IPS DF 4.7 (cell line): ENCODE data around the gene ADCY3.

Experiments
- DNase-seq: peaks from one replicate; pipeline ENCODE4 v3.0.0-alpha.2; 2013; ENCODE audit warnings: low spot score; ENCODE audit errors: extremely low read depth

The ADCY3 gene

DNA sequence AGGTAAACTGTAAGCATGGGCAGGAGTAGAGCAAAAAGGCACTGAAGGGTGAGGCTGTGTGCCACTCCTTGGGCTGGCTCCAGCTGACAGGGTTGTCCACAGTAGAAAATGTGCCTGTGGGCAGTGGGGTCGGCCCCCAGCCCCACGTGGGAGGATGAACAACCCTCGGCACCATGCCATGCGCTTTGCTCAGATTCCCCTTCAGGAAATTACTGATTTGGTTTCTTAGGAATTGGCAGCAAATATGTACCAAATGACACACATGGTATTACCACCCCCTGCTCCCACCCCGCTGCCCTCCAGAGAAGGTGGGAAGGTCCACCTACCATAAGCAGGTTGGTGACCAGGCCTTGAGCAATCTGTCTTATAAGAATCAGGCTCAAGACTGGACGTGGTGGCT, 13.6 kb downstream of the ADCY3 start:
- DNase-seq: no peak

DNA sequence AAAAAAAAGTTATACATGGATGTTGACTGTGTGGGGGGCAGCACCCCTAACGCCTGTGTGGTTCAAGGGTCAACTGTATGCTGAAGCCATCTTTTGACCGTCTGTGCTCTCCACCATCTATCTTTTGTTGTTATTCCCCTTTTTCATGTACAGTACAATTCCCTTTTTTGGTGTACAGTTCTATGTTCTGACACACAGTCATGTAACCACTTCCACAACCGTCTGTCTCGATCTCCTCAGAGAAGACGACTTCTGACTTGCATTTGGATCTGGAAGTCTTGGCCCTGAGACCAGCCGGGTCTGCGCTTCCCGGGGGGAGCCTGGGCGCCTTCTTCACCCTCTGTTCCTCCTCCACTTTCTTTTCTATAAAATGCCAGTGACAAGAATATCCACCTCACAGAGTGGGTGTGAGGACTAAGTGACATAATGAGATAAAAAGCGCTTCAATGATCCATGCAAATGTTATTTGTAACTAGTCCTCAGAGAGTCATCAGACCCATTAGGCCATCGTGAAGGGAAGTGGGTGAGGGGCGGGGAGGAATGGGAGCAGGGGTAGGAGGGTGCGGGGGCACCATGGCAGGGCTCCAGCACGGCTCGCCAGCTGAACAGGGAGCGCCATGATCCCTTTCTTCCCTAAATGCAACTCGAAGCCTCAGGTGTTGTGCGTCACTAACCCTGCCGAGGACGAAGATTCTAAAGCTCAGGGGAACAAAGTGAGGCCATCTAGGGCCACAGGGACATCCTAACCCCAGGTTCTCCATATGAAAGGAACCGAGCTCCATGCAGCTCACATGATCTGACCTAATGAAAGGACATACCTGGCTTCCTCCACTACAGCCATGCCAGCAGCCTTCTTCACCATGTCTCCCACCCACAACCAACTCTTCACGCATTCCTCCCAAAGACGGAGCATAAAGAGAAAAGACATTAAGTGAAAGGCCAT, 16.6 kb downstream of the ADCY3 start:
- DNase-seq: no peak

DNA sequence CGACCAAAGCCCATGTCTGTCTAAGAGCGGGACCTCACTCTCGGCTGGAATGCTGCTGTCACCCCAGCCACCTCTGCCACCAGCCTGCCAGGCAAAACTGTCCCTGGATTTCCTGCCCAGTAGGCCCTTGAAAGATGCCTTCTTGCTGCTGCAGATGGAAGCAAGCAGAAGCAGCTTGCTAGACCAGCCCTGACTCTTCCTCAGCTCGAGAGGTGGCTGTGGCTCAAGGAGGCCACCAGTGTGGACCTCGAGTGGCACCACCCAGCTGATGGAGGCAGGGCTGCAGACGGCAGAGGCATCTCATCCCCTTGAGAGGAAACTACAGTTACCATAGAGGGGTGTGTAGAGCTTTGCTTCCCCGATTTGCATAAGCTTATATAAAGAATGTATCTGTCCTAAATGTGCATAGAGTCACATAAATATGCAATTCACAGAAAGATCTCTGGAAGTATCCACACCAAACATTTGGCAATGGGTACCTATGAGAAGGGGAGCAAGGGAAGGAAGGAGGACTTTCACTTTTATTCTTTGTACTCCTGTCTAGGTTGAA, 20.6 kb downstream of the ADCY3 start:
- no peak for DNase-seq

DNA sequence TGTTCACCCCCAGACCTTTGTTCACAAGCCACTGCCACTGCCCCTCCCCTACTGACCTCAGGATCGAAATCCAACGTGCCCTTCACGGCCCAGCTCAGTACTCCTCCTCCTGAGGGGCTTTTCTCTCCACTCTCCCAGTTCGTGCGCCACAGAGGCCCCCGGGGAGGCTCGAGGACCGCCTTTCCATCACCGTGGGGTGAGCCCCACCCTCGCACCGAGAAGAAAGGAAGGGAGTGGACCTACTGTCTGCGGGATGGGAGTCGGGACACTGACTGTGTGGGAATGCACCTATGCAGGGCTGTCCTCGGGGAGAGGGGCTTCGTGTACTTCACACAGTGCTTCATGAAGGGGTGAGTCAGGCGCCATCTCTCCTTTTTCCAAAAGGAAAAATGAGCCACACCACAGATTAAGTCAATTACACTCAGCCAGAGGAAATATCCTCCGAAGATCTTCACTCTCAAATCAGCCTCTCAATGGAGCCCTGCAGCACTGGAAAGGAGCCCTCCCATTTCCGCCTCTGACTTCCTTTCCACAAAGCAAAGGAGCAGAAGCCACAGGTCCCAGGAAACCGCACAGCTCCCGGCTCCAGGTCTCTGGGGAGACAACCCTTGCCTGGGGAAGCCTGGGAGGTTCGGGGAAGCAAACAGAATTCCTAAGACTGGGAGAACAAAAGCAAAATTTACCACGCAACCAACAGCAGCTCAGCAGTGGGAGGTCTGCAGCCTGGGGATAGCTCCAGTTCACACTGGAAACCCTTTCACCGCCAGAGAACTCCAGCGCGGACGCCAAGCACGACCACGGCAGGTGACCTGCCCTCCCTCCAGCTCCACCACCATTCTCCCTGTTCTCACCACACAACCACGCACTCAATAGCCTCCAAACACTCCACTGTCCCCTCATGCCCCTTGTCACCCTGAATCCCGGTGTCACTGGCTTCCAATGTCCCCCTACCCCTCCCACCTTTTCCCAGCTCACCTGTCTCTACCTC, 21.6 kb downstream of the ADCY3 start:
- no peak for DNase-seq

DNA sequence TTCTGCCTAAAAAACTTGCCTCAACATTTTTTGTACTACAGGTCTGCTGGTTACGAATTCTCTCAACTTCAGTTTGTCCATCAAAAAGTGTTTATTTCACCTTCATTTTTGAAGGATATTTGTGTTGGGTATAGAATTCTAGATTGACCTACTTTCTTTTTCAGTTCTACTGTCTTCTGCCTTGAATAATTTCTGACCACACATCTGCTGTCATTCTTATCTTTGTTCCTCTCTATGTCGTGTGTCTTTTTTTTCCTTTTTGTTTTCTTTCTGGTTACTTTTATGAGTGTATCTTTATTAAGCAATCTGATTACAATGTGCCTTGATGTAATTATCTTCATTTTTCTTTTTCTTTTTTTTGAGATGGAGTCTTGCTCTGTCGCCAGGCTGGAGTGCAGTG, 25.3 kb downstream of the ADCY3 start:
- no peak for DNase-seq

DNA sequence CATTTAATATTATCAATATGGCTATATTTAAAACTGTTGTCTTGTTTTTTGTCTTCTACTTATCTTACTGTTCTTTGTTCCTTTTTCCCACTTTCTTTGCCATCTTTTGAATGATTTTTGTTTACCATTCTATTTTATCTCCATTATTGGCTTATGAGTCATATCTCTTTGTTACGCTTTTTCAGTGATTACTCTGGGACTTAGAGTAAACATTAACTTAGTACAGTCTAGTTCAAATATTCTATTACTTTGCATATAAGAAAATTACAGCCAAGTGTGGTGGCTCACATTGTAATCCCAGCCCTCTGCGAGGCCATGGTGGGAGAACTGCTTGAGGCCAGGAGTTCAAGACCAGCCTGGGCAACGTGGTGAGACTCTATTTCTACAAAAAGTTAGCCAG, 26.1 kb downstream of the ADCY3 start:
- no peak for DNase-seq

DNA sequence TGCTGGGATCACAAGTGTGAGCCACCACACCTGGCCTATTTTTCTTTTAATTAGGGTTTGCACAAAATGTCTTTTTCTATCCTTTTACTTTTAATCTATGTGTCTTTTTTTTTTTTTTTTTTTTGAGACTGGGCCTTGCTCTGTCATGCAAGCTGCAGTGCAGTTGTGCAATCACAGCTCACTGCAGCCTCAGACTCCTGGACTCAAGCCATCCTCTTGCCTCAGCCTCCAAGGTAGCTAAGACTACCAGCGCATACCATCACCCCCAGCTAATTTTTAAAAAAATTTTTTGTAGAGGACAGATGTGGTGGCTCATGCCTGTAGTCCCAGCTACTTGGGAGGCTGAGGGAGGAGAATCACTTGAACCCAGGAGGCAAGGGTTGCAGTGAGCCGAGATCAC, 27.1 kb downstream of the ADCY3 start:
- DNase-seq: no peak

DNA sequence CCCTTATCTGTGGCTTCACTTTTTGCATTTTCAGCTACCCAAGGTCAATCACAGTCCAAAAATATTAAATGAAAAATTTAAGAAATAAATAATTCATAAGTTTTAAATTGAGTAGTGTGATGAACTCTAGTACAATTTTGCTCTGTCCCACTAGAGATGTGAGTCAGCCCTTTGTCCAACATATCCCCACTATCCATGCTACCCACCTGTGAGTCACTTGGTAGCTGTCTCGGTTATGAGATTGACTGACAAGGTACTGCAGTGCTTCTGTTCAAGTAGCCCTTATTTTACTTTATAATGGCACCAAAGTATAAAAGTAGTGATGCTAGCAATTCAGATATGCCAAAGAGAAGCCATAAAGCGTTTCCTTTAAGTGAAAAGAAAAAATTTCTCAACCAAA, 28.8 kb downstream of the ADCY3 start:
- no peak for DNase-seq

DNA sequence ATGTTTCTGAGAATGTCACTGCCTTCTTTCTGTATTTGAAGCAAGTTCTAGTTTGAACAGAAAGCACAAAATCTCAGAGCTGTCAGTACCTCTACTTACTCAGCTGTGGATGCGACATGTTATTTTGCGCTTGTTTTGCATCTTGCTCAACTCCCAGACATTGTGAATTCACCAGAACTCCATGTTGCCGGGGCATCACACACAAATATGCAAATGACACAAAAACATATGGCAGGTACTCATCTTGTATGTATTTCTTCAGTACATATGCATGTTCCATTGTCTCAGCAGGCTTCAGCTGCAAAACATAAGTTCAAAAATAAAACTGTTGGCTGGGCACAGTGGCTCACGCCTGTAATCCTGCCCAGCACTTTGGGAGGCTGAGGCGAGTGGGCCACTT, 30.8 kb downstream of the ADCY3 start:
- DNase-seq: no peak

DNA sequence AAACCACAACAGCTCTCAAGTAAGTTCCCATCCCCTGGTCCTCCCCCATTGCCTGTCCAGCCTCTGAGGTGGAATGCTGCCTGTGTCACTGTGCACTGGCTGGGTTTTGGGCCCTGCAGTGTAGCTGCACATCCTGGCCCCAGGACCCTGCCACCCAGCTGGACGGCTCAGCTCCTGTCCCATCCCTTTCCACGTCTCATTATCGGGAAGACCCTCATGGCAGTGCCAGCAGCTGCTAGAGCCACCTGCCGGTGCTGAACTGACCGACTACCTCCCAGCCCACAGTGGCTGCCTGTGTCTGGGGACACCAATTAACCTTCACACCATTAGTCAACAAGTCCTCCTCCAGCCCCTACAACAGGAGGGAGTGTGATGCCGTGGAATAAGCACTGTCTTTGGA, 31.9 kb downstream of the ADCY3 start:
- DNase-seq: no peak

DNA sequence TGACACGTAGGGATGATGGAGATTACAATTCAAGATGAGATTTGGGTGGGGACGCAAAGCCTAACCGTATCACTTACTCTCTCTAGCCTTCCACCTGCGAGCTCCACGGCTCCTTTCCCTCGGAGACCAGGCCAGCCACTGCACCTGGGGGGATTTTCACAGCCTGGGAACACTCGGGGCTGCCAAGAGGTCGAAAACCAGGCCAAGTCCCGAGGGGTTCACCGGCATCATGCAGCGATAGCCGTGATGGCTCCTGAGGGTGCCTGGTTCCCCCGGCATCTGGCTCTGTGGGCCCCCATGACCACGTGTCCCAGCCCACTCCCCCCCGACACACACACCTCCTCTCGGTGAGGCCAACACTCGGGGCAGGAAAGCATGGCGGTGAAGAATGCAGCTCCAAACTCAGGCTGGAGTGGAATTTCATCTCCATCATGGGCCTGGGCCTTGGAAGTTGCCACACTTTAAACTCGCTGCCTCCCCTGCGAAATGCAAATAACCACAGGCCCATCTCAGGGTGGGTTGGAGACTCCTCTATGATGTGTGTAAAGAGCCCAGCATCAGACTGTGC, 32.6 kb downstream of the ADCY3 start:
- no peak for DNase-seq

DNA sequence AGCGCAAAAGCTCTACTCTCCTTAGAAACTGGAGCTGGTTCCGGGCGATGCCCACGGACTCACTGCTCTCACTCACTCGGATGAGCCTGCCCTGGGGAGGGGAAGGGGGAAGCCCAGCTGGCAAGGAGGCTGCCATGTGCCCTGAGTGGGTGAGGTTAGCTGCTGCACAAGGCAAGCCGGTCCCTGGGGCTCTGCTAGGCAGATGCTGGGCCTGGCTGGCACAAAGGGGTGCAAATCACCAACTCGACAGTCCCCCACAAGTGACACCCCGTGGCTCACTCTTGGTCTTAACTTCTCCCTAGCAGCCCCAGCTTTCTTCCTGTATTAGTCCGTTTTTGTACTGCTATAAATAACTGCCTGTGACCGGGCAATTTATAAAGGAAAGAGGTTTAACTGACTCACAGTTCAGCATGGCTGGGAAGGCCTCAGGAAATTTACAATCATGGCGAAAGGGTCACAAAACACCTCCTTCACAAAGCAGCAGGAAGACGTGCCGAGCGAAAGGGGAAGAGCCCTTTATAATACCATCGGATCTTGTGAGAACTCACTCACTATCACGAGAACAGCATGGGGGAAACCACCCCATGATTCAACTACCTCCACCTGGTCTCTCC, 33.2 kb downstream of the ADCY3 start:
- no peak for DNase-seq

DNA sequence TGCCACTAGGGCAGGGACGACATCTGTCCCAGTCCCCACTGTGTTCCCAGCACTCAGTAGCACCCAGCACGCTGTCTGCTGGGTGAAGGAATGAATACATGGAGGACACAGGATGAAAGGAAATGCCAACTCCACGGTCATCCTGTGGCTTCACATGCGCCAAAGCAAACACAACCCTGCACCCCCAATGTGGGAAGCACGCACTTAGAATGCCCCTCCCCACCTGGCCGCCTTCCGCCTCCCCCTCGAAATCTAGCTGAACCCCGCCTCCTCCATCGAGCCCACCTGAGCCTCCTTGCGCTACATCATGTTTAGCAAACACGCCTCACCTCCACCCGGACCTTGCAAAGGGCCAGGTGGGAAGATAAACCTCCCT, 33.9 kb downstream of the ADCY3 start:
- no peak for DNase-seq

DNA sequence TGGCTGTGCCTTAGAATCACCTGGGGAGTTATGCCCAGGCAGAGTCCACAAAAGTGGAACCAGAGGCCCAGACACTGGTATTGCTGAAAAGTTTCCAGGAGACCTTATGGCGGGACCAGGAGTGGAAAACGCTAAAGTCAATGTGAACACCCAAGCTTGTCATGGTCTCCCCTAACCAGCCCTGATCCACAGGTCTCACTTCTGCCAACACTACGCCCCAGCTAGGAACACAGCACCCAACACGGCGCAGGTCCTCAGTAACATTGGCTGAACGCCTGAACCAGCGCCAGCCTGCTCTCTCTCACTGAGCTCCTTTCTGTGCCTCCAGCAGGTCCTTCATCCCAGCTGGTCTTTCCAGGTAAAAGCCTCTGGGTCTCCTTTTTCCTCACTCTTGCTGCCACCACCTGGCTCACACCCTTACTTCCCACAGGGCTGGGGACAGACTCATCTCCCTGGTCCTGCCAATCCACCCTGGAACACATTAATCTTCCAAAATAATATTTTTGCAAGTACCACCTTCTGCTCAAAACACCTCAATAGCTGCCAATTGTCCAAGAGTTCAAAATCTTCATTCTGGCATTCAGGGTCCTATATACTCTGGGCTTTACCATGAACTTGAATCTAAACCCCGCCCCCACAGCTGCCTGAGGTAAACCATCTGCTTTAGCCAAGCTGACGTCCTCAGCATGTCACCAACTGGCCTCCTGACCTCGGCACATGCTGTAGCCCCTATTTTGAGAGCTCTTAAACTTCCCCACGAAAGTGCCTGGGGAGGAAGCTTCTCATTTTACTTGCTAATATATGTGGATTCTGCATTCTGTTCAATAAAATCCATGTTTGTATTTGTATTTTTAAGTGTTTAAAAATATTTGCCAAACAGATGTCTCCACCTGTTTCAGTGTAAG, 34.6 kb downstream of the ADCY3 start:
- no peak for DNase-seq

DNA sequence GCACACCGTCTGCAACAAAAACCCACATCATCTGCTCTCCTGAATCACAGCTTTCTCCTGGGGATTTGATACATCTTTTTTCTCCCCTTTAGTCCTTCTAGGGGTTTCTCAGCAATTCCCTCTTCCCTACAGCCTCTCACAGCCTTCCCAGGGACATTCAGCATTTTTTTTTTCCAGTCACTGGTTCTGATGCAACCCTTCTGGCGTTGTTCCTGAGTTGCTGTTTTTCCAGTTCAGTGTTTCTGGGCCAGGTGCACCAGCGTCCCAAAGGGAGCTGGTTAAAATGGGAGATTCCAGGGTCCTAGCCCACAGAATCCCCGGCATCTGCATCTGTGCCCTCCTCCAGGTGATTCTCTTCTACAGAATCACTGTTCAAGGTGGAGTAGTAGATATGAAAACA, 36.1 kb downstream of the ADCY3 start:
- no peak for DNase-seq

DNA sequence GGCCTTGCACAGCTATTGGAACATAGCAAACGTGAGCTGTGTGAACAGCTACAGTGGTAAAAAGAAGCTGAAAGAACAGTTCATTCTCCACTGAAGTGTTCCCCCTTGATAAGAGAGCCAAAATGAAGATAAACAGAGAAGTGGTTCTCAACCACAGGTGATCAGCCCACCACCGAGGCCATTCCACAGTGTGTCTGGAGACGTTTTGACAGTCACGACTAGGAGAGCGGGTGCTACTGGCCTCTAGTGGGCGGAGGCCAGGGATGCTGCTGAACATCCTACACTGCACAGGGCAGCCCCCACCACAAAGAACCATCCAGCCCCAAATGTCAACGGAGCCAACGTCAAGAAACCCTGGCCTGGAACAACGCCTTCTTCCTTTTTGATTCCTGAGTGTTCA, 38.4 kb downstream of the ADCY3 start:
- no peak for DNase-seq

DNA sequence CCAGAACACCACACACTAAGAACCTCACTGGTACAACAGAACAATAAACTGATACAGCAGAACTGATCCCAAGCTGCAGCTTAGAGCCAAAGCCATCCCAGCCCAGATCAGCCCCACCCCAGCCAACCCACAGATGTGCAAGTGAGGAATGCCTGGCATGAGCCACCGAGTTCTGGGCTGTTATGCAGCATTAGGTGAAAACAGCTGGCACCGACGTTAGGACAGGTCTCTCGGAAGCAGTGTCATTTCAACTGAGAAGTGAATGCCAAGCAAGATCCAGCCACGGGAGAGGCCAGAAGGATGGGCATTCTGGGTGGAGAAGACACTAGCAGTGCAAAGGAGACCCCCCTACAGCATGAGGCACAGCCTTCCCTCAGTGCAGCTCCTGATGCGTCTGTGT, 38.9 kb downstream of the ADCY3 start:
- no peak for DNase-seq

DNA sequence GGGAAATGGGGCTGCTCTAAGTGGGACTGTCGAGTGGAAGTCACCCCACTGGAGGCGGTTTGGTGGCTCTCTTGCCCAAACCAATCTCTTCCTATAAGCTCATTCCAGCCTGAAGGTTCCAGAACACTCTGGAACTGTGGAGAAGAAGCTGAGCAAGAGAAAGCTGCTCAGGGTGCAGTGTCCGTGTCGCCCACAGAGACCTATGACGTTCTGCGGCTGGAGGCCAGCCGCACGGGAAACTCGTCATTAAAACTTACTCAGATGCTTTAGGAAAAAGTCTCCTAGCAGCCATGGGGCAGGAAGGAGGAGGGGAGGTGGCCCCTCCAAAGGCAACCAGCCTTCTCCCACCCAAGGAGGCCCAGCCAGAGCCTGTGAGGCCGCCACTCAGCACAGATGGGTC, 41.7 kb downstream of the ADCY3 start:
- no peak for DNase-seq

DNA sequence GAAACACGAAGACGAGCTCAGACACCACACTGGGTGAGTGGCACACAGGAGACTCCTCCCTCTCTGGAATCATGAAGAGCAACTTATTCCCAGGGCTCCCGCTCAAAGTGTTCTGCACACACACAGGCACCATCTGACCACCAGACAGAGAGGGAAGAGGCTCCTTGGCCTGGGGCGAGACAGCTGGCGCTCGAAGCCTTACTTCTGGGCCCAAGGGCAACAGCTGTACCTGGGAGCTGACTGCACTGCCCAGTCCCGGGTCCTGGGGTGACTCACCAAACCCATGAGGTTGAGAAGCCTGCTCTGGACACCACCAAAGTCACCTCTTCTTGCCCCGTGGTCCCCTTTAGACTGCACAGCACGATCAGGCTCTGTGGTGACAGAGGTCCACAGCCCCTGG, 42.4 kb downstream of the ADCY3 start:
- DNase-seq: no peak

DNA sequence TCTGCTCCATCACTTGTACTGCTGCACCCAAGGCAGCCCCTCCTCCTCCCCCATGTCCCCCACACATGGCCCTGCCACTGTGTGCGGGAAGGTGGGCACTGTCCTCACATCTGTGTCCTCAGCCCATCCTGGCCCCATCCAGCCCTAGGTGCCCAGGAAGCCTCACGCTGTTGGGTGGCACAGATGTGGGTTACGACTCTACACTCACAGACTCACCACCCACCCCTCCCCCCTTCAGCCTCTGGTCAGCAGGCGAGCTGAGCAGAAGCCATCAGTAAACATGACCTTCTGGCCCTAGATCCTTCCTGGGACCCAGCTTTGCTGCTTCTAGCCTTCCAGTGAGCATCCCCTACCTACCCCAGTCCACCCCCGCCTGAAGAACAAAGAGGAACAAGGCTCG, 43.0 kb downstream of the ADCY3 start:
- no peak for DNase-seq
